ENCODE measurements around the gene CXCL9. TPM values are rescaled to one million over a fixed set of nuclear protein-coding genes. Genes with fewer than 3 reads are reported as not detected.

The CXCL9 gene
- total and polyA plus RNA-seq, 8 donors, result 0.53 to 4.1 (median 1.0) TPM

- intact Hi-C loops (cut with DNase I), result no loop called here
- no peaks in the 10 kb centered on the region for H3K27me3 ChIP-seq
- H3K4me3 ChIP-seq, result no peak overlapping the region
- no peak for DNase-seq
- TF ChIP-seq CTCF (IDR thresholded peaks at IDR 0.05), result no peak
- H3K27ac ChIP-seq, result no peak overlapping the region
- no peaks in the 10 kb centered on the region for H3K4me1 ChIP-seq
- ATAC-seq, result no peak
- H3K9me3 ChIP-seq, result no peaks in the 10 kb centered on the region
- peaks cover 0 to 100% of the 10 kb centered on the region in 2 donors for H3K36me3 ChIP-seq
Measured at GRCh38 chr4:75953509-75953908, 53.8 kb downstream of the CXCL9 start.

Other genes starting within 250 kb of the CXCL9 start
- not detected for gene PPEF2, start 105.1 kb downstream of the CXCL9 start, total RNA-seq
- under 1 TPM in 4 of 6 donors, not detected in 2; 0.06 to 0.54 (median 0.26) TPM for gene PPEF2, start 105.1 kb downstream of the CXCL9 start, polyA plus RNA-seq (ENCODE audit: insufficient read length in 6 of 6)
- 10 to 100 TPM; 25.1 to 25.9 TPM for gene NAAA, start 66.5 kb downstream of the CXCL9 start, total RNA-seq
- gene NAAA, start 66.5 kb downstream of the CXCL9 start, polyA plus RNA-seq (ENCODE audit: insufficient read length in 6 of 6), result 10 to 100 TPM in 2 of 6 donors, 1 to 10 TPM in 4; 6.8 to 17.0 (median 8.8) TPM
- 10 to 100 TPM; 26.2 to 35.9 TPM for gene SDAD1, start 16.6 kb downstream of the CXCL9 start, total RNA-seq
- gene SDAD1, start 16.6 kb downstream of the CXCL9 start, polyA plus RNA-seq (ENCODE audit: insufficient read length in 6 of 6), result 10 to 100 TPM; 32.0 to 37.7 (median 34.4) TPM
- 10 to 100 TPM in 1 of 2 donors, 1 to 10 TPM in 1; 3.4 to 31.6 TPM for gene CXCL10, start 16.0 kb upstream of the CXCL9 start, total RNA-seq
- gene CXCL10, start 16.0 kb upstream of the CXCL9 start, polyA plus RNA-seq (ENCODE audit: insufficient read length in 6 of 6), result 1 to 10 TPM in 5 of 6 donors, under 1 TPM in 1; 0.94 to 3.1 (median 1.6) TPM
- gene CXCL11, start 28.6 kb upstream of the CXCL9 start, total RNA-seq, result 1 to 10 TPM in 1 of 2 donors, under 1 TPM in 1; 0.41 to 1.9 TPM
- gene CXCL11, start 28.6 kb upstream of the CXCL9 start, polyA plus RNA-seq (ENCODE audit: insufficient read length in 6 of 6), result under 1 TPM in 5 of 6 donors, not detected in 1; 0.08 to 0.44 (median 0.21) TPM
- gene ART3, start 67.2 kb upstream of the CXCL9 start, total RNA-seq, result not detected
- gene ART3, start 67.2 kb upstream of the CXCL9 start, polyA plus RNA-seq (ENCODE audit: insufficient read length in 6 of 6), result under 1 TPM; 0.15 to 0.62 (median 0.36) TPM
- 10 to 100 TPM; 26.8 to 36.2 TPM for gene NUP54, start 140.9 kb upstream of the CXCL9 start, total RNA-seq
- gene NUP54, start 140.9 kb upstream of the CXCL9 start, polyA plus RNA-seq (ENCODE audit: insufficient read length in 6 of 6), result 100 to 1,000 TPM in 2 of 6 donors, 10 to 100 TPM in 4; 81.5 to 118 (median 93.1) TPM
- 100 to 1,000 TPM; 219 to 223 TPM for gene SCARB2, start 206.3 kb upstream of the CXCL9 start, total RNA-seq
- 100 to 1,000 TPM; 212 to 266 (median 241) TPM for gene SCARB2, start 206.3 kb upstream of the CXCL9 start, polyA plus RNA-seq (ENCODE audit: insufficient read length in 6 of 6)
- gene FAM47E, start 244.2 kb upstream of the CXCL9 start, total RNA-seq, result 1 to 10 TPM; 3.2 TPM
- gene FAM47E, start 244.2 kb upstream of the CXCL9 start, polyA plus RNA-seq (ENCODE audit: insufficient read length in 6 of 6), result 1 to 10 TPM; 5.2 to 8.5 (median 6.7) TPM